Right lobe of liver (tissue), 6 donors: Measurements from ENCODE around the gene SLC39A12. TPM values are rescaled to one million over a fixed set of nuclear protein-coding genes. Genes with fewer than 3 reads are reported as not detected.

ENCODE experiments used
- ATAC-seq, 4 donors: fragments of 200-7000 bp; cut with Tn5 transposase; one replicate each; pipeline ENCODE4 v1.9.1; 2020; ENCODE audit warnings: mild to moderate bottlenecking in 4 of 4, moderate library complexity in 4 of 4
- DNase-seq, 3 donors: peaks; one replicate each; pipeline ENCODE4 v3.0.0-alpha.2; 2020
- H3K27ac ChIP-seq, 3 donors: fragments of 200-600 bp; one replicate each; pipeline ENCODE4 v1.8.0; 2022
- H3K27me3 ChIP-seq, 2 donors: fragments of 200-600 bp; one replicate each; pipeline ENCODE4 v1.8.0; 2022
- H3K36me3 ChIP-seq, 4 donors: fragments of 200-600 bp; sonication (generic) in 1 of 4; one replicate each; pipeline versions ENCODE4 v1.5.1 to v1.8.0; 2017 to 2022; ENCODE audit warnings: control low read depth in 1 of 4
- H3K4me1 ChIP-seq, 4 donors: fragments of 200-600 bp; sonication (generic) in 1 of 4; one replicate each; pipeline versions ENCODE4 v1.5.1 to v1.8.0; 2017 to 2022; ENCODE audit warnings: control low read depth in 1 of 4
- H3K4me3 ChIP-seq, 3 donors: fragments of 200-600 bp; one replicate each; pipeline ENCODE4 v1.8.0; 2022
- H3K9me3 ChIP-seq, 4 donors: fragments of 200-600 bp; sonication (generic) in 1 of 4; one replicate each; pipeline versions ENCODE4 v1.5.1 to v1.8.0; 2017 to 2022; ENCODE audit warnings: control low read depth in 1 of 4
- CTCF ChIP-seq, 4 donors: fragments of 200-600 bp in 3 of 4; fragments of 450-650 bp in 1 of 4; IDR thresholded peaks; one replicate each; pipeline versions ENCODE4 v1.5.1 to v1.8.0; 2016 to 2022; ENCODE audit warnings: antibody characterized with exemption in 4 of 4, mild to moderate bottlenecking in 2 of 4
- POLR2A ChIP-seq: fragments of 450-650 bp; IDR thresholded peaks from one replicate; pipeline ENCODE4 v1.6.1; 2017; ENCODE audit warnings: antibody characterized with exemption, mild to moderate bottlenecking
- WGBS: methylation state at CpG from one replicate; pipeline ENCODE4 v1.1.6; 2018; ENCODE audit warnings: low coverage, low lambda C conversion rate; ENCODE audit not compliant: insufficient coverage; ENCODE audit errors: missing lambda C conversion rate; 5-methylcytosine and 5-hydroxymethylcytosine counted together
- intact Hi-C, 2 donors: fragments of 100-400 bp; cut with DNase I; formaldehyde crosslinking; loops; one replicate each; pipeline versions ENCODE4 v1.11.2 to v1.14.1; 2022
- total RNA-seq, 6 experiments: library from RNA; depleted of rRNA in 2 of 6; stranded (reverse); fragments of >200 nt in 2 of 6; fragmentation: NEBNext Ultra II Directional in 3 of 6; extraction: Animal tissue kit (Norgen Biotek cat#: 25700) in 3 of 6; gene quantifications; one replicate each; pipeline versions ENCODE4 v1.1.0 to v1.2.4, GENCODE V29; 2016 to 2023
- donor health status: DM: no; HTN: yes; CAD: no.
- donor health status: DM: no; HTN: no; CAD: no.
- donor health status: DM: no; HTN: no; CAD: no.
- donor health status: DM: no; HTN: yes; CAD: no.
- donor health status: DM: no; HTN: yes; CAD: no.

Gene SLC39A12
- total RNA-seq, 6 experiments from 2014 or later = 0.10 to 0.11 TPM; not detected in 4

GRCh38 chr10:17984056-17984455, 32.3 kb downstream of the SLC39A12 start:
- 17% methylated on average over 1 of the region's 1 CpG for WGBS
- no peak overlapping the region for H3K27ac ChIP-seq
- no peaks in the 10 kb centered on the region for H3K4me1 ChIP-seq
- intact Hi-C loops = no loop called here
- no peak overlapping the region for H3K4me3 ChIP-seq
- no peaks in the 10 kb centered on the region for H3K27me3 ChIP-seq
- ATAC-seq (no peak), DNase-seq (no peak)
- H3K36me3 ChIP-seq = no peaks in the 10 kb centered on the region
- H3K9me3 ChIP-seq = no peaks in the 10 kb centered on the region
- no peak for TF ChIP-seq POLR2A
- no peak for TF ChIP-seq CTCF (IDR thresholded peaks at IDR 0.05)

GRCh38 chr10:17984563-17984962, 32.8 kb downstream of the SLC39A12 start:
- H3K9me3 ChIP-seq = no peaks in the 10 kb centered on the region
- H3K4me3 ChIP-seq = no peak overlapping the region

GRCh38 chr10:17989908-17990767, 38.4 kb downstream of the SLC39A12 start:
- WGBS = 53% methylated on average over 6 of the region's 6 CpGs
- no peaks in the 10 kb centered on the region for H3K27me3 ChIP-seq
- no peak for ATAC-seq

More at GRCh38 chr10:17984563-17984962, 32.8 kb downstream of the SLC39A12 start:
- ATAC-seq = no peak
- Histone ChIP-seq H3K27ac (no peak overlapping the region), H3K27me3 (no peaks in the 10 kb centered on the region), H3K36me3 (no peaks in the 10 kb centered on the region), H3K4me1 (no peaks in the 10 kb centered on the region)
- DNase-seq = no peak
- 49% methylated on average over 4 of the region's 4 CpGs for WGBS
- intact Hi-C loops = no loop called here
- TF ChIP-seq POLR2A (no peak), CTCF (IDR thresholded peaks at IDR 0.05) (no peak)

GRCh38 chr10:17992266-17992665, 40.5 kb downstream of the SLC39A12 start:
- no peaks in the 10 kb centered on the region for H3K4me1 ChIP-seq
- H3K4me3 ChIP-seq = no peak overlapping the region
- no peaks in the 10 kb centered on the region for H3K36me3 ChIP-seq
- no peak for TF ChIP-seq POLR2A
- no peak for TF ChIP-seq CTCF (IDR thresholded peaks at IDR 0.05)
- intact Hi-C loops = no loop called here
- DNase-seq (no peak), ATAC-seq (no peak)
- H3K27me3 ChIP-seq = no peaks in the 10 kb centered on the region
- no peak overlapping the region for H3K27ac ChIP-seq
- H3K9me3 ChIP-seq = no peaks in the 10 kb centered on the region

More at GRCh38 chr10:17989908-17990767, 38.4 kb downstream of the SLC39A12 start:
- no peak for TF ChIP-seq POLR2A
- no peak for TF ChIP-seq CTCF (IDR thresholded peaks at IDR 0.05)
- no peak for DNase-seq
- Histone ChIP-seq H3K36me3 (no peaks in the 10 kb centered on the region), H3K27ac (no peak overlapping the region), H3K4me3 (no peak overlapping the region), H3K9me3 (no peaks in the 10 kb centered on the region), H3K4me1 (no peaks in the 10 kb centered on the region)
- intact Hi-C loops = no loop called here
